T-helper 17 cell (primary cell): ENCODE measurements around the gene ASXL1. TPM values are rescaled to one million over a fixed set of nuclear protein-coding genes. Genes with fewer than 3 reads are reported as not detected.
"Not testable (repeated sequence)": the region's sequence is repeated elsewhere in the genome, so short reads cannot be mapped to it uniquely, and the experiment has no call there.

Experiments
- ATAC-seq: fragments of 150-1000 bp; cut with Tn5 transposase; 2 replicates; pipeline ENCODE4 v1.10.0; 2021; ENCODE audit warnings: mild to moderate bottlenecking, moderate library complexity
- DNase-seq, 3 donors: peaks; one replicate each; pipeline versions ENCODE4 v3.0.0 to v3.0.0-alpha.2; 2020 to 2021
- H3K9me3 ChIP-seq: one replicate; pipeline ENCODE4 v1.7.0; 2013; ENCODE audit warnings: low read length, mild to moderate bottlenecking; ENCODE audit not compliant: control insufficient read depth, poor library complexity, severe bottlenecking
- H3K27ac Mint-ChIP-seq: one replicate; pipeline ENCODE4 v1.8.0; 2022; ENCODE audit warnings: mild to moderate bottlenecking, moderate library complexity, mixed read lengths
- H3K27me3 Mint-ChIP-seq: one replicate; pipeline ENCODE4 v1.8.0; 2022; ENCODE audit warnings: mixed read lengths
- H3K36me3 Mint-ChIP-seq: one replicate; pipeline ENCODE4 v1.8.0; 2022; ENCODE audit warnings: low read depth, mixed read lengths
- H3K4me1 Mint-ChIP-seq: one replicate; pipeline ENCODE4 v1.8.0; 2022; ENCODE audit warnings: mild to moderate bottlenecking, mixed read lengths
- H3K4me3 Mint-ChIP-seq: one replicate; pipeline ENCODE4 v1.8.0; 2022; ENCODE audit warnings: mild to moderate bottlenecking, moderate library complexity, mixed read lengths
- total RNA-seq, 4 donors: library from RNA in 2 of 4; stranded (reverse) in 2 of 4; gene quantifications; one replicate each; pipeline ENCODE4 v1.2.3 and lab custom pipeline; 2022 to 2026

Gene ASXL1
- total RNA-seq, 2 donors from 2014 or later: 198 to 207 TPM

- Mint-ChIP-seq H3K4me1 (peaks cover 27% of the 10 kb centered on the region), H3K27ac (no peak overlapping the region), H3K27me3 (no peaks in the 10 kb centered on the region), H3K36me3 (peaks cover 2% of the 10 kb centered on the region), H3K4me3 (no peak overlapping the region)
- ATAC-seq (no peak), DNase-seq (no peak)
- no peaks in the 10 kb centered on the region for H3K9me3 ChIP-seq
Observed at GRCh38 chr20:32382102-32382950, 24.2 kb downstream of the ASXL1 start.

GRCh38 chr20:32383441-32383840 is 25.3 kb downstream of the ASXL1 start:
- not testable (repeated sequence) for ATAC-seq, DNase-seq, H3K9me3 ChIP-seq, H3K36me3 Mint-ChIP-seq, H3K4me3 Mint-ChIP-seq, H3K27me3 Mint-ChIP-seq
- Mint-ChIP-seq H3K4me1 (peaks cover 32% of the 10 kb centered on the region), H3K27ac (peak overlapping the region; percentile 61)

GRCh38 chr20:32385541-32385940 is 27.4 kb downstream of the ASXL1 start:
- Mint-ChIP-seq H3K36me3 (peaks cover 2% of the 10 kb centered on the region), H3K27me3 (no peaks in the 10 kb centered on the region), H3K4me3 (no peak overlapping the region), H3K27ac (peak overlapping the region; percentile 87), H3K4me1 (peaks cover 37% of the 10 kb centered on the region)
- no peak for DNase-seq
- H3K9me3 ChIP-seq: no peaks in the 10 kb centered on the region
- ATAC-seq: no peak

- no peak for DNase-seq
- no peak for ATAC-seq
- peak overlapping the region; percentile 87 for H3K27ac Mint-ChIP-seq
- peaks cover 42% of the 10 kb centered on the region for H3K4me1 Mint-ChIP-seq
- H3K9me3 ChIP-seq: no peaks in the 10 kb centered on the region
- H3K4me3 Mint-ChIP-seq: no peak overlapping the region
- H3K27me3 Mint-ChIP-seq: no peaks in the 10 kb centered on the region
- H3K36me3 Mint-ChIP-seq: peaks cover 2% of the 10 kb centered on the region
Observed at GRCh38 chr20:32386091-32386490, 28.0 kb downstream of the ASXL1 start.

GRCh38 chr20:32387252-32387651 is 29.1 kb downstream of the ASXL1 start:
- H3K27ac Mint-ChIP-seq: no peak overlapping the region

GRCh38 chr20:32391003-32391402 is 32.9 kb downstream of the ASXL1 start:
- DNase-seq (no peak), ATAC-seq (no peak)
- Mint-ChIP-seq H3K4me3 (no peak overlapping the region), H3K27ac (peak overlapping the region; percentile 24), H3K36me3 (peaks cover 9% of the 10 kb centered on the region), H3K4me1 (peaks cover 32% of the 10 kb centered on the region), H3K27me3 (no peaks in the 10 kb centered on the region)
- H3K9me3 ChIP-seq: no peaks in the 10 kb centered on the region

More at GRCh38 chr20:32387252-32387651, 29.1 kb downstream of the ASXL1 start:
- Mint-ChIP-seq H3K27me3 (no peaks in the 10 kb centered on the region), H3K4me1 (peaks cover 44% of the 10 kb centered on the region), H3K36me3 (peaks cover 4% of the 10 kb centered on the region), H3K4me3 (no peak overlapping the region)
- no peaks in the 10 kb centered on the region for H3K9me3 ChIP-seq
- ATAC-seq: peak; percentile 96
- no peak for DNase-seq

GRCh38 chr20:32395066-32395465 is 36.9 kb downstream of the ASXL1 start:
- no peak overlapping the region for H3K4me3 Mint-ChIP-seq
- DNase-seq (no peak), ATAC-seq (no peak)
- H3K9me3 ChIP-seq: no peaks in the 10 kb centered on the region
- H3K36me3 Mint-ChIP-seq: peaks cover 11% of the 10 kb centered on the region
- no peaks in the 10 kb centered on the region for H3K27me3 Mint-ChIP-seq
- H3K4me1 Mint-ChIP-seq: peaks cover 20% of the 10 kb centered on the region
- H3K27ac Mint-ChIP-seq: no peak overlapping the region

- H3K36me3 Mint-ChIP-seq: peaks cover 11% of the 10 kb centered on the region
- H3K27ac Mint-ChIP-seq: peak overlapping the region; percentile 53
- peaks cover 22% of the 10 kb centered on the region for H3K4me1 Mint-ChIP-seq
- DNase-seq (no peak), ATAC-seq (no peak)
- H3K27me3 Mint-ChIP-seq: no peaks in the 10 kb centered on the region
- H3K9me3 ChIP-seq: no peaks in the 10 kb centered on the region
- H3K4me3 Mint-ChIP-seq: no peak overlapping the region
Observed at GRCh38 chr20:32396646-32397160, 38.6 kb downstream of the ASXL1 start.

GRCh38 chr20:32397567-32398084 is 39.5 kb downstream of the ASXL1 start:
- peaks cover 9% of the 10 kb centered on the region for H3K36me3 Mint-ChIP-seq
- no peak overlapping the region for H3K4me3 Mint-ChIP-seq
- no peaks in the 10 kb centered on the region for H3K27me3 Mint-ChIP-seq
- H3K9me3 ChIP-seq: no peaks in the 10 kb centered on the region
- DNase-seq: no peak
- peak overlapping the region; percentile 53 for H3K27ac Mint-ChIP-seq
- H3K4me1 Mint-ChIP-seq: peaks cover 22% of the 10 kb centered on the region
- ATAC-seq: no peak

GRCh38 chr20:32400476-32400875 is 42.3 kb downstream of the ASXL1 start:
- H3K9me3 ChIP-seq: no peaks in the 10 kb centered on the region
- no peaks in the 10 kb centered on the region for H3K27me3 Mint-ChIP-seq
- peak overlapping the region; percentile 47 for H3K27ac Mint-ChIP-seq
- no peak for DNase-seq
- H3K4me1 Mint-ChIP-seq: peaks cover 31% of the 10 kb centered on the region
- no peak for ATAC-seq
- H3K4me3 Mint-ChIP-seq: no peak overlapping the region
- H3K36me3 Mint-ChIP-seq: peaks cover 3% of the 10 kb centered on the region

- H3K9me3 ChIP-seq: no peaks in the 10 kb centered on the region
- peak overlapping the region; percentile 82 for H3K27ac Mint-ChIP-seq
- peaks cover 2% of the 10 kb centered on the region for H3K36me3 Mint-ChIP-seq
- no peak for DNase-seq
- H3K4me3 Mint-ChIP-seq: no peak overlapping the region
- H3K4me1 Mint-ChIP-seq: peaks cover 41% of the 10 kb centered on the region
- no peak for ATAC-seq
- H3K27me3 Mint-ChIP-seq: no peaks in the 10 kb centered on the region
Observed at GRCh38 chr20:32404017-32404416, 45.9 kb downstream of the ASXL1 start.

GRCh38 chr20:32406701-32407100 is 48.6 kb downstream of the ASXL1 start:
- Mint-ChIP-seq H3K4me3 (peak overlapping the region; percentile 28), H3K27ac (peak overlapping the region; percentile 94), H3K27me3 (no peaks in the 10 kb centered on the region), H3K36me3 (peaks cover 2% of the 10 kb centered on the region), H3K4me1 (peaks cover 26% of the 10 kb centered on the region)
- ATAC-seq (no peak), DNase-seq (no peak)
- H3K9me3 ChIP-seq: no peaks in the 10 kb centered on the region

GRCh38 chr20:32407131-32407750 is 49.1 kb downstream of the ASXL1 start:
- ATAC-seq (peak; percentile 99), DNase-seq (peak; percentile 22 to 44 (median 35))
- H3K27ac Mint-ChIP-seq: peak overlapping the region; percentile 94
- H3K27me3 Mint-ChIP-seq, H3K9me3 ChIP-seq, H3K36me3 Mint-ChIP-seq: not testable (repeated sequence)
- peaks cover 32% of the 10 kb centered on the region for H3K4me1 Mint-ChIP-seq
- H3K4me3 Mint-ChIP-seq: peak overlapping the region; percentile 28
